GM12878 (cell line): ENCODE results near the gene SIX3. TPM values are rescaled to one million over a fixed set of nuclear protein-coding genes. Genes with fewer than 3 reads are reported as not detected.
A peak's percentile ranks its signal among the peaks of the same experiment; 100 is the strongest.

Experiments
- ATAC-seq: fragments of 200-7000 bp; cut with Tn5 transposase; 3 replicates; pipeline ENCODE4 v1.9.1; 2020; ENCODE audit warnings: mild to moderate bottlenecking, moderate library complexity
- BruUV-seq: library from RNA; stranded (reverse); fragments of 400-500 nt; replicated peaks from 2 replicates; lab custom pipeline; 2021; lab: Mats Ljungman, UMichigan
- CTCF ChIA-PET: fragments of 300-600 bp; sonication (Branson Sonifier 250); formaldehyde crosslinking; extraction: SDS; loops from one replicate; lab custom pipeline; 2021; ENCODE audit warnings: inconsistent platforms; lab: Yijun Ruan, JAX
- POLR2A ChIA-PET: fragments of 350-600 bp; formaldehyde crosslinking; extraction: SDS; loops from one replicate; lab custom pipeline; 2021; ENCODE audit warnings: inconsistent platforms; lab: Charles Lee
- RAD21 ChIA-PET: fragments of 300-600 bp; sonication (Branson Sonifier 250); formaldehyde crosslinking; loops from one replicate; lab custom pipeline; 2023; ENCODE audit warnings: antibody characterized with exemption; ENCODE audit not compliant: unreplicated experiment; lab: Charles Lee
- SMC1A ChIA-PET: fragments of 300-600 bp; sonication (Branson Sonifier 250); formaldehyde crosslinking; loops from one replicate; lab custom pipeline; 2023; ENCODE audit not compliant: unreplicated experiment, uncharacterized antibody; lab: Charles Lee
- DNase-seq: peaks from one replicate; pipeline ENCODE4 v3.0.0-alpha.2; 2011; ENCODE audit warnings: low read depth, low spot score
- FAIRE-seq: peaks from 3 replicates; lab custom pipeline; 2011; peaks lifted over from hg19 to GRCh38; lab: Jason Lieb, UNC
- H2AFZ ChIP-seq: 2 replicates; pipeline ENCODE4 v1.6.0; 2011; ENCODE audit warnings: low read depth, low read length, control low read depth; ENCODE audit not compliant: control insufficient read depth
- H3K27ac ChIP-seq: 2 replicates; pipeline ENCODE4 v1.5.1; 2011; ENCODE audit warnings: control low read depth; ENCODE audit not compliant: control insufficient read depth, insufficient read depth
- H3K27me3 ChIP-seq, 2 experiments: replicated peaks in 1 of 2; 2 replicates each; pipeline versions ENCODE4 v1.6.0 to v1.6.1; 2011; ENCODE audit warnings: low read length in 1 of 2; ENCODE audit not compliant: control insufficient read depth in 2 of 2, insufficient read depth in 2 of 2
- H3K36me3 ChIP-seq, 2 experiments: 2 replicates each; pipeline ENCODE4 v1.5.1; 2011; ENCODE audit warnings: low read length in 1 of 2; ENCODE audit not compliant: control insufficient read depth in 2 of 2, insufficient read depth in 2 of 2
- H3K4me1 ChIP-seq: 2 replicates; pipeline ENCODE4 v1.6.1; 2011; ENCODE audit warnings: mild to moderate bottlenecking, low read length, moderate library complexity, mixed read lengths; ENCODE audit not compliant: control insufficient read depth, insufficient read depth
- H3K4me2 ChIP-seq: 2 replicates; pipeline ENCODE4 v1.6.0; 2011; ENCODE audit warnings: control low read depth; ENCODE audit not compliant: control insufficient read depth, insufficient read depth
- H3K4me3 ChIP-seq: fragments of 200-600 bp; sonication (generic); 2 replicates; pipeline ENCODE4 v1.5.1; 2016
- H3K79me2 ChIP-seq: 2 replicates; pipeline ENCODE4 v1.6.0; 2011; ENCODE audit warnings: low read length; ENCODE audit not compliant: control insufficient read depth, insufficient read depth
- H3K9ac ChIP-seq: 2 replicates; pipeline ENCODE4 v1.8.0; 2011; ENCODE audit warnings: low read length, control low read depth, mixed read lengths; ENCODE audit not compliant: control insufficient read depth, insufficient read depth
- H3K9me3 ChIP-seq: replicated peaks from 3 replicates; pipeline ENCODE4 v1.5.1; 2011; ENCODE audit warnings: mild to moderate bottlenecking, low read length; ENCODE audit not compliant: control insufficient read depth, insufficient read depth
- H4K20me1 ChIP-seq: 2 replicates; pipeline ENCODE4 v1.6.0; 2011; ENCODE audit not compliant: control insufficient read depth, insufficient read depth
- BHLHE40 ChIP-seq, 2 experiments: fragments of 450-650 bp in 1 of 2; IDR thresholded peaks; 2 replicates each; pipeline ENCODE4 v1.6.1; 2011 to 2017; ENCODE audit warnings: low read depth in 2 of 2, borderline replicate concordance in 1 of 2, improper control_type of control experiment in 1 of 2, low read length in 1 of 2, mild to moderate bottlenecking in 1 of 2
- CHD4 ChIP-seq: fragments of 200-600 bp; sonication (generic); IDR thresholded peaks from 2 replicates; pipeline ENCODE4 v1.6.1; 2016; ENCODE audit warnings: mild to moderate bottlenecking
- IKZF1 ChIP-seq: fragments of 450-650 bp; conservative IDR thresholded peaks from 2 replicates; pipeline ENCODE4 v1.6.1; 2017; ENCODE audit warnings: antibody characterized with exemption, mild to moderate bottlenecking
- POLR2A ChIP-seq: IDR thresholded peaks from 2 replicates; pipeline ENCODE4 v1.6.1; 2011; ENCODE audit warnings: low read depth, mild to moderate bottlenecking, low read length
- SP1 ChIP-seq: IDR thresholded peaks from one replicate; pipeline ENCODE4 v1.6.1; 2011; ENCODE audit warnings: low read depth, low read length
- YY1 ChIP-seq: IDR thresholded peaks from 2 replicates; pipeline ENCODE4 v1.6.1; 2011; ENCODE audit warnings: low read depth, mild to moderate bottlenecking, low read length
- WGBS: methylation state at CpG from one replicate; pipeline ENCODE4 v1.1.6; 2016; ENCODE audit warnings: low lambda C conversion rate; ENCODE audit not compliant: insufficient replicate concordance, insufficient coverage; ENCODE audit errors: missing lambda C conversion rate; 5-methylcytosine and 5-hydroxymethylcytosine counted together
- in situ Hi-C: fragments of 300-500 bp; cut with MboI; formaldehyde crosslinking; loops from 9 replicates; pipeline ENCODE4 v1.14.3; 2018; ENCODE audit warnings: mixed read lengths
- intact Hi-C: fragments of 100-400 bp; cut with micrococcal nuclease; formaldehyde crosslinking; loops from one replicate; pipeline ENCODE4 v1.14.2; 2022; ENCODE audit not compliant: unreplicated experiment
- polyA plus RNA-seq, 11 experiments: library from polyadenylated mRNA; depleted of rRNA in 4 of 11; unstranded in 6 of 11; stranded (reverse) in 5 of 11; fragments of >200 nt; fragmentation: Nextera tagmentation in 4 of 11; fragmentation: Illumina TruSeq in 1 of 11; extraction: Ambion mirVana in 4 of 11; extraction: Trizol in 1 of 11; gene quantifications; 1 replicate in 1 of 11; 2 replicates in 10 of 11; pipeline versions ENCODE4 v1.2.1 to v1.2.3, GENCODE V29; 2011 to 2016; ENCODE audit warnings: inconsistent platforms in 2 of 11, missing spikeins in 2 of 11, low read depth in 1 of 11
- total RNA-seq, 4 experiments: library from RNA; depleted of rRNA in 3 of 4; stranded (reverse); fragments of >200 nt in 3 of 4; fragmentation: Illumina TruSeq in 1 of 4; extraction: Trizol in 1 of 4; gene quantifications; 2 replicates each; pipeline versions ENCODE4 v1.2.1 to v1.2.3, GENCODE V29; 2013 to 2021
- TF ChIP-seq, protein P1 (sequence below): IDR thresholded peaks from 2 replicates; pipeline ENCODE4 v1.6.1; 2012; ENCODE audit warnings: low read depth, low read length, improper control_type of control experiment
- TF ChIP-seq, protein P2 (sequence below): fragments of 450-650 bp; IDR thresholded peaks from 2 replicates; pipeline ENCODE4 v1.6.1; 2017; ENCODE audit warnings: antibody characterized with exemption, mild to moderate bottlenecking, moderate library complexity

The SIX3 gene
- total and polyA plus RNA-seq, 10 of the 15 experiments (the other 5 are each of a cell fraction or from before 2014, with no cell fraction given), result 0.05 to 0.42 (median 0.13) TPM; not detected in 4

DNA sequence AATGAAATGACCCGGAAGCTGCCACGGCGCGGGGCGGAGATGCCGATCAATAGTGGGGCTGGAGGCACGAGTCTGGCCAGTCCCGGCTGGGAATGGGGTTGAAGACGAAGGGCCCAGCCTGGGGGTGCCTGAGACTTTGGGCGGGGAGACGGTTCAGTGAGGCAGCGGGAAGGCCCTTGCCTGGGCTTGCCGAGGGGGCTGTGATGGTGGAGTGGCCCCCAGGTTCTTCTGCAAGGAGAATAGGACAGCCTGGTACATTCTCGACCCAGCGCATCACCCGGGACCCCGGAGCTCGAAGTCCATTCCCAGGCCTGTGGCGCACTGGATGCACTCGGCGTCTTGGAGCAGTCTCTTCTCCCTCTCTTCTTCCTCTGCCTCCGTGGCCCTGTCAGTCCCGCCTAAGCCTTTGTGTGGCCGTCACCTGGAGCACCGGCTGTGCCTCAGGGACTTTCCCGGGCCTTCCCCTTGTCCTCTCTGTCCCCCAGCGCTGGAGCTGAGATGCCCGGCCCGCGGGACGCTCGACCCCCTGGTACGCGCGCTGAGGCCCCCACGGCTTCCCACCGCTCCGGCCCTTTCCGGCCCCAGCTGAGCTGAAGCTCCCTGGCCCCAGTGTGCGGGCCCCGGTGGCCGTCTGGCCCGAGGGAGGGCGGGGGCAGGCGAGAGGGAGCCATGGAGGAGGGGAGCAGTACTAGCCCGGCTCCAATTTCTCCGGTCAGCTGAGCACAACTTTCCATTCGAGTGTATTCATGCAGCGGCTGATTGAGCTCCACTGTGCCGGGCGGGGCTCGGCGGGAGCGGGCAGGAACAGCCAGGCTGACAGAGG is 8.0 kb downstream of the SIX3 start:
- WGBS, result 46% methylated on average over 52 of the region's 54 CpGs
- Histone ChIP-seq H3K4me2 (peak overlapping the region; percentile 64), H3K9ac (no peak overlapping the region), H3K9me3 (no peaks in the 10 kb centered on the region; the same call in 2 of the 3 replicates), H3K36me3 (no peaks in the 10 kb centered on the region), H3K4me3 (peak overlapping the region; percentile 32; the same call in 1 of the 2 replicates), H3K4me1 (peaks cover 9% of the 10 kb centered on the region), H3K27me3 (peaks cover 2 to 23% of the 10 kb centered on the region in 2 experiments), H2AFZ (peak overlapping the region; percentile 23), H3K27ac (no peak overlapping the region), H3K79me2 (no peaks in the 10 kb centered on the region), H4K20me1 (no peaks in the 10 kb centered on the region; the same call in 1 of the 2 replicates)
- ChIA-PET CTCF (interaction anchor here (0.9 to 11.2 kb wide), 3 partner anchors 12 to 559 kb away, joined by 3 to 321 read pairs (median 3); no protein-coding TSS in a partner anchor), SMC1A (interaction anchor here (0.6 to 1.0 kb wide), 2 partner anchors 179 to 352 kb away, joined by 3 read pairs; no protein-coding TSS in a partner anchor), RAD21 (interaction anchor here (1.3 kb wide), 1 partner anchor 468 kb away, joined by 3 read pairs; no protein-coding TSS in a partner anchor), POLR2A (interaction anchor here (0.5 kb wide), 1 partner anchor 146 kb away, joined by 3 read pairs; no protein-coding TSS in a partner anchor)
- ATAC-seq (peak; percentile 29), FAIRE-seq (no peak), DNase-seq (no peak)
- BruUV-seq, result no TSS peak
- in situ Hi-C loops (loop anchor here (5.0 to 10.0 kb wide), 4 partner anchors 395 to 905 kb away; no protein-coding TSS in a partner anchor), intact Hi-C loops (loop anchor here (10.0 kb wide), 1 partner anchor 235 kb away; no protein-coding TSS in a partner anchor)
- TF ChIP-seq BHLHE40 (IDR thresholded peaks at IDR 0.05; ENCODE audit: borderline replicate concordance in 1 of 2, low read depth in 2 of 2, low read length in 1 of 2) (no peak), IKZF1 (0 out of 2 replicates have a peak, but pooled peaks have one; percentile 33)

GRCh38 chr2:44950646-44951045 is 9.1 kb downstream of the SIX3 start:
- in situ Hi-C loops, result loop anchor here (10.0 kb wide), 3 partner anchors 396 to 906 kb away; no protein-coding TSS in a partner anchor
- Histone ChIP-seq H3K9ac (no peak overlapping the region), H3K36me3 (no peaks in the 10 kb centered on the region), H3K4me2 (no peak overlapping the region), H4K20me1 (no peaks in the 10 kb centered on the region; the same call in 1 of the 2 replicates), H3K4me3 (no peak overlapping the region), H2AFZ (no peak overlapping the region), H3K27ac (no peak overlapping the region), H3K27me3 (peaks cover 6 to 28% of the 10 kb centered on the region in 2 experiments), H3K9me3 (no peaks in the 10 kb centered on the region; the same call in 2 of the 3 replicates), H3K79me2 (no peaks in the 10 kb centered on the region), H3K4me1 (peaks cover 9% of the 10 kb centered on the region)
- TF ChIP-seq SP1 (no peak), YY1 (no peak), CHD4 (no peak), POLR2A (no peak)
- TF ChIP-seq, protein P1, sequence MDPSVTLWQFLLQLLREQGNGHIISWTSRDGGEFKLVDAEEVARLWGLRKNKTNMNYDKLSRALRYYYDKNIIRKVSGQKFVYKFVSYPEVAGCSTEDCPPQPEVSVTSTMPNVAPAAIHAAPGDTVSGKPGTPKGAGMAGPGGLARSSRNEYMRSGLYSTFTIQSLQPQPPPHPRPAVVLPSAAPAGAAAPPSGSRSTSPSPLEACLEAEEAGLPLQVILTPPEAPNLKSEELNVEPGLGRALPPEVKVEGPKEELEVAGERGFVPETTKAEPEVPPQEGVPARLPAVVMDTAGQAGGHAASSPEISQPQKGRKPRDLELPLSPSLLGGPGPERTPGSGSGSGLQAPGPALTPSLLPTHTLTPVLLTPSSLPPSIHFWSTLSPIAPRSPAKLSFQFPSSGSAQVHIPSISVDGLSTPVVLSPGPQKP, result no peak
- TF ChIP-seq, protein P2, sequence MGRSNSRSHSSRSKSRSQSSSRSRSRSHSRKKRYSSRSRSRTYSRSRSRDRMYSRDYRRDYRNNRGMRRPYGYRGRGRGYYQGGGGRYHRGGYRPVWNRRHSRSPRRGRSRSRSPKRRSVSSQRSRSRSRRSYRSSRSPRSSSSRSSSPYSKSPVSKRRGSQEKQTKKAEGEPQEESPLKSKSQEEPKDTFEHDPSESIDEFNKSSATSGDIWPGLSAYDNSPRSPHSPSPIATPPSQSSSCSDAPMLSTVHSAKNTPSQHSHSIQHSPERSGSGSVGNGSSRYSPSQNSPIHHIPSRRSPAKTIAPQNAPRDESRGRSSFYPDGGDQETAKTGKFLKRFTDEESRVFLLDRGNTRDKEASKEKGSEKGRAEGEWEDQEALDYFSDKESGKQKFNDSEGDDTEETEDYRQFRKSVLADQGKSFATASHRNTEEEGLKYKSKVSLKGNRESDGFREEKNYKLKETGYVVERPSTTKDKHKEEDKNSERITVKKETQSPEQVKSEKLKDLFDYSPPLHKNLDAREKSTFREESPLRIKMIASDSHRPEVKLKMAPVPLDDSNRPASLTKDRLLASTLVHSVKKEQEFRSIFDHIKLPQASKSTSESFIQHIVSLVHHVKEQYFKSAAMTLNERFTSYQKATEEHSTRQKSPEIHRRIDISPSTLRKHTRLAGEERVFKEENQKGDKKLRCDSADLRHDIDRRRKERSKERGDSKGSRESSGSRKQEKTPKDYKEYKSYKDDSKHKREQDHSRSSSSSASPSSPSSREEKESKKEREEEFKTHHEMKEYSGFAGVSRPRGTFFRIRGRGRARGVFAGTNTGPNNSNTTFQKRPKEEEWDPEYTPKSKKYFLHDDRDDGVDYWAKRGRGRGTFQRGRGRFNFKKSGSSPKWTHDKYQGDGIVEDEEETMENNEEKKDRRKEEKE, result no peak
- SMC1A ChIA-PET, result interaction anchor here (1.0 kb wide), 1 partner anchor 180 kb away, joined by 3 read pairs; no protein-coding TSS in a partner anchor
- intact Hi-C loops, result loop anchor here (10.0 kb wide), 1 partner anchor 236 kb away; no protein-coding TSS in a partner anchor
- no peak for FAIRE-seq
- no TSS peak for BruUV-seq
- CTCF ChIA-PET, result interaction anchor here (0.7 to 11.2 kb wide), 6 partner anchors 20 to 470 kb away, joined by 3 to 321 read pairs (median 3); no protein-coding TSS in a partner anchor
- no peak for ATAC-seq
- POLR2A ChIA-PET, result no interaction called here
- DNase-seq, result no peak
- RAD21 ChIA-PET, result no interaction called here
- WGBS, result 8% methylated on average over 3 of the region's 3 CpGs
